A673 (cell line): ENCODE measurements around the gene F8.

Experiments
- EZH2 ChIP-seq: fragments of 200-600 bp; sonication (generic); IDR thresholded peaks from 2 replicates; pipeline ENCODE4 v1.6.1; 2017; ENCODE audit warnings: borderline replicate concordance, low read depth, mild to moderate bottlenecking, mixed read lengths, antibody characterized with exemption, low read length; ENCODE audit not compliant: poor library complexity, severe bottlenecking
- TF ChIP-seq, protein P1 (sequence below): fragments of 300-800, 200-600 bp; sonication (generic); conservative IDR thresholded peaks from 2 replicates; pipeline ENCODE4 v1.5.1; 2017; ENCODE audit warnings: low read depth, mild to moderate bottlenecking, antibody characterized with exemption, low read length, moderate library complexity, mixed read lengths

DNA sequence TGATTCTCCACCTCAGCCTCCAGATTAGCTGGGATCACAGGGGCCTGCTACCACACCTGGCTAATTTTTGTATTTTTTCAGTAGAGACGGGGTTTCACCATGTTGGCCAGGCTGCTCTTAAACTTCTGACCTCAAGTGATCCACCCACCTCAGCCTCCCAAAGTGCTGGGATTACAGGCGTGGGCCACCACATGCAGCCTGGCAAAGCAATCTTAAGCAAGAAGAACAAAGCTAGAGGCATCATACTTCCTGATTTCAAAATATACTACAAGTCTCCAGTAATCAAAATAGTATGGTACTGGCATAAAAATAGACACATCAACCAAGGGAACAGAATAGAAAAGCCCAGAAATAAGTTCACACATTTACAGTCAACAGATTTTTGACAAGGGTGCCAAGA lies 149.2 kb downstream of the F8 start:
- no peak for TF ChIP-seq EZH2
- TF ChIP-seq, protein P1, sequence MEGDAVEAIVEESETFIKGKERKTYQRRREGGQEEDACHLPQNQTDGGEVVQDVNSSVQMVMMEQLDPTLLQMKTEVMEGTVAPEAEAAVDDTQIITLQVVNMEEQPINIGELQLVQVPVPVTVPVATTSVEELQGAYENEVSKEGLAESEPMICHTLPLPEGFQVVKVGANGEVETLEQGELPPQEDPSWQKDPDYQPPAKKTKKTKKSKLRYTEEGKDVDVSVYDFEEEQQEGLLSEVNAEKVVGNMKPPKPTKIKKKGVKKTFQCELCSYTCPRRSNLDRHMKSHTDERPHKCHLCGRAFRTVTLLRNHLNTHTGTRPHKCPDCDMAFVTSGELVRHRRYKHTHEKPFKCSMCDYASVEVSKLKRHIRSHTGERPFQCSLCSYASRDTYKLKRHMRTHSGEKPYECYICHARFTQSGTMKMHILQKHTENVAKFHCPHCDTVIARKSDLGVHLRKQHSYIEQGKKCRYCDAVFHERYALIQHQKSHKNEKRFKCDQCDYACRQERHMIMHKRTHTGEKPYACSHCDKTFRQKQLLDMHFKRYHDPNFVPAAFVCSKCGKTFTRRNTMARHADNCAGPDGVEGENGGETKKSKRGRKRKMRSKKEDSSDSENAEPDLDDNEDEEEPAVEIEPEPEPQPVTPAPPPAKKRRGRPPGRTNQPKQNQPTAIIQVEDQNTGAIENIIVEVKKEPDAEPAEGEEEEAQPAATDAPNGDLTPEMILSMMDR, result no peak
